NOMO-1 treated with DMSO at 0.1 percent for 48 hours (cell line): ENCODE data around the gene BCL7C.
"Not testable (repeated sequence)": the region's sequence is repeated elsewhere in the genome, so short reads cannot be mapped to it uniquely, and the experiment has no call there.

Experiments
- DNase-seq: peaks from one replicate; lab custom pipeline; 2025; ENCODE audit not compliant: unreplicated experiment; lab: John Stamatoyannopoulos, UW

Gene BCL7C

DNA sequence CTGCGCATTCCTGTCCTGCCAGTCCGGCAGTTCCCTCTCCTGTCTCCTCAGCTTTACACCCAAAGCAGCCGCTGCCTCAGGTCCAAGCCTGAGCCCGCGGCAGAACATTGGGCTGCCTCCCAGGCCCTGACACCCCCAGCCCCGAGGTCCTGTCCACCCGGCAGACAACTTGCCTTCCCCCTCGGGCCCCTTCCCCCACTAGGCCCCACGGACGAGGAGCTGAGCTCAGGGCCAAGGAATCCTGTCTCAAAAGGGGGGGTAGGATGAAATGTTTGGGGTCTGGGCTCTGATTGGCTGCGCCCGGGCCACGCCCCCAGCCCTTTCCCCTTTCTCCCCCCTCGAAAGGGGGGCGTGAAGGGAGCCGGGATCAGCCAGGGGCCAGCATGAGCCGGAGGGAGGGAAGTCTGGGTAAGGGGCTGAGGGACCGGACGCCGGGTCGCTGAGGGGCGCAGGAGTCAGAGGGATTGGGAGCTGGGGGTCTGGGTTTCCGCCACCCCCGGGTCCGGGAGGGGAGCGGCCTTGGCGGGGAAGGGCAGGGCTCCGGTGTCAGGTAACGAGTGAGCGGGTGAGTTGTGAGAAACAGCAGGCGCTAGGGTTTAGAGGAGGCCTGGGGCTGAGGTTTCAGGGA, 2.5 kb upstream of the BCL7C start, which contains the start of gene CTF1:
TSS of gene CTF1 (plus strand) at position 354 of the 628 bp plus-strand sequence. CDS start at position 384, 30 bp downstream.
- no peak for DNase-seq

DNA sequence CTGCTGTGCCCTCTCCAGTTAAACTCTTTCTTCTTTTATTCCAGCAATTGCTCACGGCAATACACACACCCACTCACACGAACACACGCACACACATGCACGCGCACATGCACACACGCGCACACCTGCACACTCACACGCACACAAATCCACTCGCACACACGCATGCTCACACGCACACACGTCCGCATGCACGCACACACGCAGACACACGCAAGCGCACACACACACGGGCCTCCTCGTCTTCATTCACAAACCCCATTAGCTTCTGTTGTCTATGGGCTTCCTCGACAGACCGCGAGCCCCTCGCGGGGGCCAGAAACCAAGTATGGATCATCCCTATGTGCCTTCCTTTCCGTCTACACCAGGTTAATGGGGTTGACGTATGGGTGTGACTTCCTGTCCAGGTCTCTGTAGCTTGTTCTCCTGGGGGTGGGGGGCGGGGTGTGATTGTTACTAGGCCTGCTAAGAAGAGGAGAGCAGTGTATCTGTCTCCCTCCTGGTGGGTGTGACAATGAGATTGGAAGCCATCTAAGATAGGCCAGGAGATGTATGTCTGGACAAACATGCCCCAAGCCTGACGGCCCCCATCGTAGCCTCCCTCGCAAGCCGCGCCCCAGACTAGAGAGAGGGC, 1.9 kb upstream of the BCL7C start:
- no peak for DNase-seq

DNA sequence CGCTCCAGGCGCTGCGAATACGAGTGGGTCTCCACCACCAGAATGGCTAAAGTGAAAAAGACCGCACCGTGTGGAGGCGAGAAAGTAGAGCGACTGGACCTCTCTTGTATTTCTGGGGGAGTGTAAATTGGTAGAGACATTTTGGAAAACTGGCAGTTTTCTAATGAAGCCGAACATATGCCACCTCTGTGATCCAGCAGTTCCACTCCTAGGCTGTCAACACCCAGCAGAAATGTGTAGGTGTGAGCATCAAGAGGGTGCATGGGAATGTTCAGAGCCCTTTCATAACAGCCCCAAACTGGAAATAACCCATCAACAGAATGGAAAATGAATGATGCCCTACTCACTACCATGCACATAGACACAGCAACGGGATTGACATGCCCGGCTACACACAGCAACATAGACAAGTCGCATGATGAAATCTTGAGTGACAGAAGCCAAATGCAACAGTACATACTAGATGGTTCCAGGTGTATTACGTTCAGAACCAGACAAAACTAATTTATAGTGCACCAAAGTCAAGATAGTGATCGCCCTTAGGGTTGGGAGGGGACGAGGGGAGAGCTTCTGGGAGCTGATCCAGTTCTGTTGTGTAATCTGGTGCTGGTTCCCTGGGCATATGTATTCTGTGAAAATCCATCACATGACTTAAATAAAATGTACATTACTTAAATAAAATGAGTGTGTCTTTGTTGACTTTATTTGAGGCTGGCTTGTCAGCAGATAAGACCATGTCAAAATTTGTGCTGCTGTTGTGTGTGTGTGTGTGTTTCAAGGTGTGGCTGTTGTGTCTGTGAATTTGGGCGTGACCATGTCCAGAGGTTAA, 877 bp upstream of the BCL7C start:
- DNase-seq = no peak

DNA sequence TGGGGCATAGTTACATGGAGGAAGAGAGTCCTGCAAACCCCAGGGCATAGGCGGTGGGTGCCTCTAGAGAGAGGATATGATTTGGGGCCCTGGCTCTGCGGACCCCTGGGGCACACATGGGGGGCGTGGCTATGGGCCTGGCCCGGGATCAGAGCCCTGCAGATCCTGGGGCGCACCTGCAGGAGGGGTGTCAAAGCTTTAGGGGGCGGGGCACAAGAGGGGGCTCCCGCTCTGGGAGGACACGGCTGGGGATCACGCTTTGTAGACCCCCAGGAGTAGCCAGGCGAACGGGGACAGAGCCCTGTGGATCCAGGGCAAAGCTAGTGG, 497 bp downstream of the BCL7C start:
- DNase-seq = no peak

DNA sequence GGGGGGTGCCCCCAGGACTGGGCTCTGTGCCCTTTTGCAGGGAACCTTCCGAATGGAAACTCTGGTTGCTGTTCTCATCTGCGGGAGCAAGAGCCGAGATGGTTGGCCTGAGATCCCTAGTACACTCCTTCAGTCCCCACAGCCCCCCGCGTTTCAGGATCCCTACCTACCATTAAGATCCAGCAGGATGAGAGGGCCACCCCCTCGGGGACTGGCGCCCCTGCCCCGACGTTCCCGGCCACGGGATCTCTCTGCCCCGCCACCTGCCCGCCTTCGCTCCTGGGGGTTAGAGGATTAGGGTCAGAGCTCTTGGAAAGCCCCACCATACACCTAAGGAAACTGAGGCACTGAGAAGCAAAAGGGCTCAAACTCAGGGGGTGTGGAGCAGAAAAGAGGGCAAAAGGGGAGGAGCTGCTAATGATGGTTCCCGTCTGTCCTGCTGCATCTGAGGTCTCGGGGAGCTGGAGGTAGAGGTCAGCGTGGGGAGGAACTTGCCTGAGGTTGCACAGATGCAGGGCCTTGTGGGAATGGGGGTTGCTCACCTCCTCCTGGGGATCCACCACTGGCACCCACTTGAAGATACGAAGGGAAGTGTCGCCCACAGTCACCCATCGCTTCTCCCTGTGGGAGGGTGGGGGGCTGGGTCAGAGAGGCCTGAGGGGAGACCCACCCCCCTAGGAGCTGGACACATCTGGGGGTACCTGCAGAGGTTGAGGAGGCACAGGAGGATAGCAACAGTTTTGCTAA, 1.0 kb downstream of the BCL7C start:
- DNase-seq = no peak

DNA sequence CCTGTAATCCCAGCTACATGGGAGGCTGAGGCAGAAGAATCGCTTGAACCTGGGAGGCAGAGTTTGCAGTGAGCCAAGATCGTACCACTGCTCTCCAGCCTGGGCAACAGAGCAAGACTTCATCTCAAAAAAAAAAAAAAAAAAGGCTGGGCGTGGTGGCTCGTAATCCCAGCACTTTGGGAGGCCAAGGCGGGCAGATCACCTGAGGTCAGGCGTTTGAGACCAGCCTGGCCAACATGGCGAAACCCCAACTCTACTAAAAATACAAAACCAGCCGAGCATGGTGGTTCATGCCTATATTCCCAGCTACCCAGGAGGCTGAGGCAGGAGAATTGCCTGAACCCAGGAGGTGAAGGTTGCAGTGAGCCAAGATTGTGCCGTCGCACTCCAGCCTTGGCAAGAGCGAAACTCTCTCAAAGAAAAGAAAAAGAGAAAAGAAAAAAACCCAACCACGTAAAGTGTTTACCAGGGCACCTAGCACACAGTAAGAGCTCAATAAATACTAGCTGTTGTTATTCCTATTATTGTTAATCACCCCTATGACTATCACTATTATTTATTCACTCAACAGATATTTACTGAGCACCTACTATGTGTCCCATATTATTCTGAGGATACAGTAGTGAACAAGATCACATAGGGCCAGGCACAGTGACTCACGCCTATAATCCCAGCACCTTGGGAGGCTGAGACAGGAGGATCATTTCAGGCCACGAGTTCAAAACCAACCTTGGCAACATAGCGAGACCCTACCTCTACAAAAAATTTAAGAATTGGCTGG, 2.6 kb downstream of the BCL7C start:
- DNase-seq = not testable (repeated sequence)

DNA sequence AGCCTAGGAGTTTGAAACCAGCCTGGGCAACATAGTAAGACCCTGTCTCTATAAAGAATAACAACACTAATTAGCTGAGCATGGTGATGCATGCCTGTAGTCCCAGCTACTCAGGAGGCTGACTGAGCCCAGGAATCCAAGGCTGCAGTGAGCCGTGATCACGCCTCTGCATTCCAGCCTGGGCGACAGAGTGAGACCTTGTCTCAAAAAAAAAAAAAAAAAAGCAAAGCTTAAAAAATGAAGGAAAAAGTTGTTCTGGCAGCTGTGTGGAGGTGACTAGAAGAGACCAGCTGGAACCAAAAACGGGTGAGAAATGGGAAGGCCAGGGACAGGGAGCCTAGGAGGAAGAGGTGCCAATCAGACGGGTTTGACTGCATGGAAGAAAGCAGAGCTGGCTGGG, 4.2 kb downstream of the BCL7C start:
- DNase-seq = no peak

DNA sequence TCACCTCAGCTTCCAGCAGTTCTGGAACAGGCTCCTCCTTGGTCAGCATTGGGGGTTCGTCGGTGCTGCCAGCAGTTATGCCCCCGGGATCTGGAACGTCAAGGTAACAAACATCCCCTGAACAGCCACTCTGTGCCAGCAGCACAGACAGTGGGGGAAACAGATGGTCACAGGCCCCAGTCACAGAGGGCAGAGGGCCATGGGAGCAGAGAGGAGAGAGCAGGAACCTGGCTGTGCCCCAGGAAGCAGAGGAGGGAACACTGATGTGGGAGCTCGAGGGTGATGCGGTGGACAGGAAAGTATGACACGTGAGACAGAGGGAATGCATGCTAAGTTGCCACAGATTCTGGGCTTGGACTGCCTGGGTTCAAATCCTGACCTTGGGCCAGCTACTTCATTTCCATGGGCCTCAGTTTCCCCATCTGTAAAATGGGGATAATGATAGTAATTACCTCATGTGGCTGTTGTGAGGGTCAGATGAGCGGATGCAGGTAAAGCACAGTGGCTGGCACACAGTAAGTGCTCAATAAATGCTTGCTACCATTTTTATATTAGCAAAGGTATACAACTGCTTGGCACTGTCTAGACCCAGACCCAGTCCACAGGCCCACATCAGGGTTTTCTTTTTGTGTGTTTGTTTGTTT, 4.9 kb downstream of the BCL7C start:
- DNase-seq = no peak

DNA sequence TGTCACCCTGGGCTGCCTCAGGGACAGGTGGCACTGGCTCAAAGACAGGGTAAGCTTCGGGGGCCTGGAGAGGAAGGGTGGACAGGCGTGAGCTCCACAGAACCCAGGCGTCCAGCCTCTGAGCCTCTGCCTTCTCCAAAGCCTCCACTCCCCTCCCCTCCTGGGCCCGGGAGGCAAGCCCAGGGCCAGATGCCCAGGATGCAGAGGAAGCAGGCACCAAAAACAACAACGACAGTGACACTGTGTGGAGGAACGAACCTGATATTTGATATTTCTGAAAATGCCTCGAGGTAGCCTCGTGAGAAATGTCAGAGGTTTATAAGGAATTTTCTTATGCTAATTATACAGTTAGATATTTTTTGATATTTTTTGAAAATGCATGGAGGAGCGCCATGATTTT, 6.0 kb downstream of the BCL7C start:
- no peak for DNase-seq

DNA sequence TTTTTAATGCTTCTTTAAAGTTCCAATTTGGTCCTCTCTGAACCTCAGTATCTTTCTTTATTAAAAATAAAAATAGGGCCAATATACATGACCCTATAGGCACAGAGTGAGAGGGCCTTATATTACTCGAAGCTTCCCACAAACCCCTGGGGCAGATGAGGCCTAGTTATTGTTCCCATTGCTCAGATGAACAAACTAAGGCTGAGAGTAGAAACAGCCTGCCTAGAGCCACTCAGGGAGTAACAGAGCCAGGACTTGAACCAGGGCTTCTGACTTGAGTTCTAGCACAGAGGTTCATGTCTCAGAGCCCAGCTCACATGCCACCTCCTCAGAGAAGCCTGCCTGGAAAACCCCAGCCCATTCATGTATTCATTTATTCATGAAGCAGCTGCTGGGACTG, 7.7 kb downstream of the BCL7C start:
- no peak for DNase-seq

DNA sequence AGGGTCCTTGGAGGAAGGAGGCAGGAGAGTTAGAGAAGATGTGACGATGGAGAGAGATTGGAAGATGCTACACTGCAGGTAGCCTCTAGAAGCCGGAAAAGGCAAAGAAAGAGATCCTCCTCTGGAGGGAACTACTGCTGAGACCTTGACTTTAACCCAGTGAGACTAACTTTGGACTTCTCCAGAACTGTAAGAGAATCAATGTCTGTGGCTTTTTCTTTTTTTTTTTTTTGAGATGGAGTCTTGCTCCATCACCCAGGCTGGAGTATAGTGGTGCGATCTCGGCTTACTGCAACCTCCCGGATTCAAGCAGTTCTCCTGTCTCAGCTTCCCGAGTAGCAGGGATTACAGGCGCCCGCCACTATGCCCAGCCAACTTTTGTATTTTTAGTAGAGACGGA, 8.7 kb downstream of the BCL7C start:
- no peak for DNase-seq

DNA sequence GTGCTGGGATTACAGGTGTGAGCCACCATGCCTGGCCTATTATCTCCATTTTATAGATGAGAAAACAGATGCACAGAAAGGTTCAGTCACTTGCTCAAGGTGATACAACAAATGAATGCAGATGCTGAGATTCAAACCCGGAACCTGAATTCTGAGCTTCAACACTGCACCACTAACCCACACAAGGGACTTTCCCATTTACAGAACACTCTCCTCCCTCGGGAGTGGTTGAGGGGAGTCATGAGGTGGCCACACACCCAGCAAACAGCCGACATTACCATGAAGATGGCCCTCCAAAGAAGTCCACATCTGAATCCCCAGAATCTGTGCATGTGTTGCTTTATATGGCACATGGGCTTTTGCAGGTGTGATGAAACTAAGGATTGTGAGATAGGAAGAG, 9.1 kb downstream of the BCL7C start:
- DNase-seq = no peak

DNA sequence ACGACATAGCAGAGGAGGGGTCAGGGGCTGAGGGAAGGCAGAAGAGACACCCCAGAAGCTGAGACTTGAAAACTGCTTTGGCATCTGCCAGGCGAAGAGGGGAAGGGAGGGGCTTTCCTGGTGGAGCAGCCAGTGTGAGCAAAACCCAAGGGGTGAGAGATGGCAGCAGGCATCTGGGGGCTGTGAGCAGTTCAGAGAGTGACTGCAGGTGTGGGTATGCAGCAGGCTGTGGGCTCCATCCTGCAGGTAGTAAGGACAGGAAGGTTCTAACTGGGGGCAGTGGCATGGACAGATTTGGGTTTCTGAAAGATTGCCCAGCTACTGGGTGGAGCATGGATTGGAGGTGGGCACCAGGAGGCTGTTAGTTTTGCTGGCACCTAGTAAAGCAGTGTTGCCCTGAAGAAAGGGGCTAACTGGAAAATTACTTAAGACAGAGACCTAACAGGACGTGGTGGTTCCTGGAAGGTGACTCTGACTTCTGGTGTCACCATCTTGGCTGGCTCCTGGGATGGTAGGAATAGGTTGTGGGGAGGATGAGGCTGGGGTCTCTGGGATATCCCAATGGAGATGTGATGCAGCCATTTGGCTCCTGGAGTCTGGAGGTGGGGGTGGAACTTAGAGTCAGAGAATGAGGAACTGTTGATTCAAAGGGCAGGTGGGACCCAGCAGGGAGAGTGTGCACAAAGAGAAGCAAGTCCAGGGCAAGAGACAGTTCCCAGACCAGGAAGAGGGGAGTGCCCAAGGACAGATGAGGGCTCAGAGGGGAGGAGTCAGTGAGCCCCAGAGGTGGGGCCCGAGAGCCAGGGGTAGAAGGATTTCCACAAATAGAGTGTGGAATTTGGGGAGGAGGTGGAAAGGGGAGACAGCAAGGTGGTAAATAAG, 11.2 kb downstream of the BCL7C start:
- no peak for DNase-seq

DNA sequence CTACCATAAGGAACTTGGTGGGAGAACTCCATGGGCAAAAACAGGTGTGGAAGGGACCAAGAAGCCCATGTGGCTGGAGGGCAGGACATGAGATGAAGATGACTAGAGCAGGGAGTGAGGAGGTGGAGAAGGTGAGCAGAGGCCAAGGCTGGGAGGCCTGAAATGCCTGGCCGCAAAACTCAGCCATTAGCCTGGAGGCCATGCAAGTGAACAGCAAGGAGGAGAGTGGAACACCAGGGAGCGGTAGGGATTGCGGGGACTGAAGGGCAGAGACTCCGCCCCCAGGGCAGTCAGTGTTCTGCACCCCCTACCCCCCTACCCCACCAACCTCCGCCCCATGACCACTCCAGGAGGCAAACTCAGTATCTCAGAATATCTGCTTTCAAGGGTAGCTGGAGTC, 17.0 kb downstream of the BCL7C start:
- DNase-seq = no peak

DNA sequence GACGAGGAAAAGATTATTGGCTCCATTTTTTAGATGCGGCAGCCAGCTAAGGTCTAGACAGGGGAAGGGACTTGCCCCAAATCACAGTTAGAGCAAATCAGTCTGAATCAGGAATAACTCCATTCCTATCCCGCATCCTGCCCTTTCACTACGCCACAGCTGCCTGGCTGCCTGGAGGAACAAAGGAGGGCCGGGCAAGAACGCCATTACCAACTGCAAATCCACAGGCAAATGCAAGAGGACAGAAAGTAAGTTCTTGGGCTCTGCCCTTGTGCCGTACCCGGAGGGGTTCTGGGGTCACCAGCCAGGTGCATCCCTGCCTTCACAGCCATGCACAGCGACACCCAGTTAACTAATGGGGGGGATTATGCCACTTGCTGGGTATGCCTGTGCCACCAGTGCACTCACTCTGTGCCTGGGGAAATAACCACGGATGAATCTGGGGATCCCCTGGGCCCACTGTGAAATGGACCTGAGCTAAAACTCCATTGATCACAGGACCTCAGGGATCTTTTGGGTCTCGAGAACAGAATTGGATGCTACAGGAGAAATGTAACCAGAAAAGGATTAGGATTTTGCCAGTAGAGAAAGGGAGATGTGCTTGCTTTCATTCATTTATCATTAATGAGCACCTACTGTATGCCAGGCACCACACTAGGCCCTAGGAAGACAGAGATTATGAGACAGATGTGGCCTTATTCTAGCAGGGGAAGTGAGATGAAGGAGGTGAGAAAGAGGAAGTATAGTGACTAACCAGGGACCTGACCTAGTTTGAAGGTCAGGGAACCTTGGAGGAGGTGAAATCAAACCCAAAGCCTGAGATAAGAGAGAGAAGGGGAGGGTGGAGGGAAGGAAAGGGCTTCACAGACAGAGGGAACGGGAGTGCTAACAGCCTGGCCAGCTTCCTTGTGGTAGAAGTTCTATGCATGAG, 17.7 kb downstream of the BCL7C start:
- peak; percentile 77 for DNase-seq

DNA sequence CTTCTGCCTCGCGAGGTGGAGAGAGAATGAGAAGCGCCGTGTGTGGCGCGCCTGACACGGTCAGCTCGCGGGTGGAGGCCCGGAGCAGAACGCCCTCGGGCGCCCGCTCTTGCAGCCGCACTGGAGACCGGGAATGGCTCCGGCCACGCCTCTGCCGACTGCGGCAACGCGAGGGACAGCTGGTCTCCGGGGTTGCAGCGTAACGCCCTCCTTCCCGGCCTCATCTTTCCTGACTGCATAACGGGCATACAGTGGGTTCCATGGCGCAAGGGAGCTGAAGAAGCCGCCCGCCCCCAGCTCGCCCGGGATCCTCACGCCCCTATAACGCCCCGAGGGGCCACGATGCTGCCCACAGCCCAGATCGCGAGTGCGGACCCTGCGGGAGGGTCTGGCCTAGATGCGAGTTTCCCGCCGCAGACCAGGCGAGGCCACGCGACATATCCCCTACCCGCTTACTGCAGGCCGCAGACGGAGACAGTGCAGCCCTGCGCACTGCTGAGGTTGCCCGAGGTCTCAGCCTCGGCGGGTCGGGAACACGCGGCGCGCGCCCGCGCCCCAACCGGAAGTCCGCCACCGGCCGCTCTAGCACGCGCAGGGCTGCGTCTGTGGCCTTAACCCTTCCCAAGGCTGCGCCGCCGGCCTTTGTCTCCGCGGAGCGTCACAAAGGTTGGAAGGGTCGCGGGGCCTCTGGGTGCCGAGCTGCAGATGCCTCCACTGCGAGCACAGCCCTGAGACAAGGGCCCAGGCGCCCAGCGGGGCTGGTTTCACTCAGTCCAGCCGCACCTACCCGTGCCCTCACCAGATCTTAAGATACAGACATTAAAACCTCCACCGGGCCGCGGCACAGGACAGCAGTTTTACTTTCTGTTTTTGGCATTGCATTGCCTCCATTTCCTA, 18.8 kb downstream of the BCL7C start:
- DNase-seq = peak; percentile 86

DNA sequence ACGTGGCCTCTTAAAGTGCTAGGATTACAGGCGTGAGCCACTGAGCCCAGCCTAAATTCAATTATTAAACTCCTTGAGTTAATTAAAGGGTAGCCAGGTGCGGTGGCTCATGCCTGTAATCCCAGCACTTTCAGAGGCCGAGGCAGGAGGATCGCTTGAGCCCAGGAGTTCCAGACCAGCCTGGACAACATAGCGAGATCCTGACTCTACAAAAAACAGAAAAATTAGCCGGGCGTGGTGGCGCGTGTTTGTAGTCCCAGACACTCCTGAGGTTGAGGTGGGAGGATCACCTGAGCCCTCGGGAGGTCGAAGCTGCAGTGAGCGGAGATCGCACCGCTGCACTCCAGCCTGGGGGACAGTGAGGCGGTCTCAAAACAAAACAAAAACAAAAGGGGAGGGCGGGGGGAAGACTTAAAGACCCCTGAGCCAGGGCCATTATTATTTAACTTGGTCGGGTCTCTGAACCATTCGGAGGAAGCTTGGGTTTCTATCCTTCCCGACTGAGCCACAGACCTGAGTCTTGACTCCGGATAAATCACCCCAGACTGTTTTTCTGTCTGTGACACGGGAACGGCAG, 19.5 kb downstream of the BCL7C start:
- no peak for DNase-seq
